Fibroblast of skin of left quadriceps (primary cell): Measurements from ENCODE around the gene MS4A15.

Experiments used
- DNase-seq, 2 experiments: peaks; one replicate each; pipeline ENCODE4 v3.0.0-alpha.2; 2013; ENCODE audit warnings: low read depth in 2 of 2

The MS4A15 gene

GRCh38 chr11:60777106-60777505 lies 20.4 kb downstream of the MS4A15 start:
- no peak for DNase-seq

- DNase-seq: peak; percentile 39 to 58
These were observed 20.9 kb downstream of the MS4A15 start for GRCh38 chr11:60777572-60777971.

- DNase-seq: no peak
These were observed 23.4 kb downstream of the MS4A15 start for GRCh38 chr11:60780065-60780464.

GRCh38 chr11:60780774-60781173 lies 24.1 kb downstream of the MS4A15 start:
- no peak for DNase-seq

- DNase-seq: no peak
These were observed 24.8 kb downstream of the MS4A15 start for GRCh38 chr11:60781286-60781980.

GRCh38 chr11:60781981-60782316 lies 25.3 kb downstream of the MS4A15 start:
- DNase-seq: no peak

GRCh38 chr11:60782393-60783140 lies 25.9 kb downstream of the MS4A15 start:
- no peak for DNase-seq

GRCh38 chr11:60783141-60783484 lies 26.4 kb downstream of the MS4A15 start:
- DNase-seq: no peak

GRCh38 chr11:60783911-60784310 lies 27.2 kb downstream of the MS4A15 start:
- no peak for DNase-seq

- DNase-seq: no peak
These were observed 28.5 kb downstream of the MS4A15 start, which contains the start of gene MS4A10 for GRCh38 chr11:60785136-60785535. Gene MS4A10, plus strand, starts transcription at chr11:60785333. Its CDS starts 5,003 bp downstream, at chr11:60790336.

- no peak for DNase-seq
These were observed 29.2 kb downstream of the MS4A15 start for GRCh38 chr11:60785806-60786361.

- peak; percentile 11 to 19 for DNase-seq
These were observed 30.3 kb downstream of the MS4A15 start for GRCh38 chr11:60786811-60787567.

- DNase-seq: no peak
These were observed 31.9 kb downstream of the MS4A15 start for GRCh38 chr11:60788401-60789125.

GRCh38 chr11:60790726-60791125 lies 34.1 kb downstream of the MS4A15 start:
- DNase-seq: no peak

- DNase-seq: no peak
These were observed 34.7 kb downstream of the MS4A15 start for GRCh38 chr11:60791153-60791933.

- no peak for DNase-seq
These were observed 35.9 kb downstream of the MS4A15 start for GRCh38 chr11:60792521-60792920.

GRCh38 chr11:60795291-60795690 lies 38.6 kb downstream of the MS4A15 start:
- DNase-seq: no peak

GRCh38 chr11:60797846-60798630 lies 41.4 kb downstream of the MS4A15 start:
- DNase-seq: no peak

GRCh38 chr11:60798631-60799030 lies 42.0 kb downstream of the MS4A15 start:
- no peak for DNase-seq

GRCh38 chr11:60801194-60801593 lies 44.5 kb downstream of the MS4A15 start:
- no peak for DNase-seq
